Fibroblast of mammary gland (primary cell): ENCODE measurements around the gene ASCC1.
A peak's percentile ranks its signal among the peaks of the same experiment; 100 is the strongest.

ENCODE experiments used
- DNase-seq: peaks from one replicate; pipeline ENCODE4 v3.0.0-alpha.2; 2010; ENCODE audit warnings: low read depth
- H3K4me3 ChIP-seq: 2 replicates; pipeline ENCODE4 v1.5.1; 2011; ENCODE audit warnings: low read depth, mild to moderate bottlenecking, low read length, moderate library complexity; ENCODE audit not compliant: control insufficient read depth
- TF ChIP-seq, protein P1 (sequence below): conservative IDR thresholded peaks from 2 replicates; pipeline ENCODE4 v1.5.1; 2011; ENCODE audit warnings: low read depth, low read length, inconsistent platforms; ENCODE audit not compliant: control insufficient read depth, insufficient read depth

Gene ASCC1

DNA sequence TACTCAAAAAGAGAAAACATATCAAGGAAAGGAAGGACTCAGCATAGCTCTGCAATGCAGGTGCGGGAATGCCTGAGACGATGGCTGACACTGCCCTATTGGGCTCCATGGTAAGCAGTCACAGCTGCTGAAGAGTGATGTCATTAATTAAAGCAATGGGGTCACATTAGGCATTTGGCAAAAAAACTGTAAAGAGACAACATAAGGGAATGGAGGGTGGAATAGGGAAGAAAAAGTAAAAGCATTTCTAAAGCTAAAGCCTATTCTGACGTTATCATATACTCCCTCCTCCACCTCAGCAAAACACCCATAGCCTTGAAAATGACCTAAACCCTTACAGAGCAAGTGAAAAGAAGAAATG, 89.2 kb downstream of the ASCC1 start:
- DNase-seq: no peak
- TF ChIP-seq, protein P1, sequence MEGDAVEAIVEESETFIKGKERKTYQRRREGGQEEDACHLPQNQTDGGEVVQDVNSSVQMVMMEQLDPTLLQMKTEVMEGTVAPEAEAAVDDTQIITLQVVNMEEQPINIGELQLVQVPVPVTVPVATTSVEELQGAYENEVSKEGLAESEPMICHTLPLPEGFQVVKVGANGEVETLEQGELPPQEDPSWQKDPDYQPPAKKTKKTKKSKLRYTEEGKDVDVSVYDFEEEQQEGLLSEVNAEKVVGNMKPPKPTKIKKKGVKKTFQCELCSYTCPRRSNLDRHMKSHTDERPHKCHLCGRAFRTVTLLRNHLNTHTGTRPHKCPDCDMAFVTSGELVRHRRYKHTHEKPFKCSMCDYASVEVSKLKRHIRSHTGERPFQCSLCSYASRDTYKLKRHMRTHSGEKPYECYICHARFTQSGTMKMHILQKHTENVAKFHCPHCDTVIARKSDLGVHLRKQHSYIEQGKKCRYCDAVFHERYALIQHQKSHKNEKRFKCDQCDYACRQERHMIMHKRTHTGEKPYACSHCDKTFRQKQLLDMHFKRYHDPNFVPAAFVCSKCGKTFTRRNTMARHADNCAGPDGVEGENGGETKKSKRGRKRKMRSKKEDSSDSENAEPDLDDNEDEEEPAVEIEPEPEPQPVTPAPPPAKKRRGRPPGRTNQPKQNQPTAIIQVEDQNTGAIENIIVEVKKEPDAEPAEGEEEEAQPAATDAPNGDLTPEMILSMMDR: no peak
- no peak overlapping the region for H3K4me3 ChIP-seq

GRCh38 chr10:72126184-72126871, 89.7 kb downstream of the ASCC1 start:
- H3K4me3 ChIP-seq: no peak overlapping the region
- DNase-seq: peak; percentile 78
- TF ChIP-seq, protein P1: peak; percentile 64

DNA sequence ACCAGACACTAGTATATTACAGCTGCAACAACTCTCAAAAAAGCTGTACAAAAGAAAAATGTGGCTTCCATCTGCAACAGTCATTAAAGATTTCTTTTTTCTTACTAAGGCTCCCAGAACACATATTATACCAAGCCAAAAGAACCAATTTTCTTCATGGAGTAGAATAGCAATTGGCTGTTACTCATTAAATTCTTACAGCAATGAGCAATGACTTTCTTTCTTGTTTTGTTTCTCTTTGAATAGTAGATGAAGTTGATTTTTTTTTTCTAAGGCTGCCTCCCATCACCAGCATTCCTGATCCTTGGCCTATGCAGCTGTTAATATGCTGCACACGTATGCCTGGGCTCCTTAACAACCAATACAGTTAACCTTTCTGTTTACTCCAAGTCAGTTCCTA, 91.1 kb downstream of the ASCC1 start:
- TF ChIP-seq, protein P1: no peak
- no peak overlapping the region for H3K4me3 ChIP-seq
- DNase-seq: peak; percentile 48

GRCh38 chr10:72124381-72124780, 91.7 kb downstream of the ASCC1 start:
- no peak for DNase-seq
- no peak overlapping the region for H3K4me3 ChIP-seq
- TF ChIP-seq, protein P1: no peak

GRCh38 chr10:72123616-72124015, 92.5 kb downstream of the ASCC1 start:
- H3K4me3 ChIP-seq: no peak overlapping the region
- TF ChIP-seq, protein P1: no peak
- DNase-seq: no peak

GRCh38 chr10:72122221-72122620, 93.9 kb downstream of the ASCC1 start:
- DNase-seq: no peak
- H3K4me3 ChIP-seq: no peak overlapping the region
- TF ChIP-seq, protein P1: no peak

GRCh38 chr10:72121389-72121788, 94.7 kb downstream of the ASCC1 start:
- TF ChIP-seq, protein P1: no peak
- H3K4me3 ChIP-seq: no peak overlapping the region

More at GRCh38 chr10:72121389-72121788, 94.7 kb downstream of the ASCC1 start:
- DNase-seq: no peak
